Colonic mucosa (tissue), 4 donors: ENCODE results near the gene SLX9. TPM values are rescaled to one million over a fixed set of nuclear protein-coding genes. Genes with fewer than 3 reads are reported as not detected.
"Not testable (repeated sequence)": the region's sequence is repeated elsewhere in the genome, so short reads cannot be mapped to it uniquely, and the experiment has no call there.

Experiments
- DNase-seq: peaks from one replicate; pipeline ENCODE4 v3.0.0-alpha.2; 2020
- H3K27ac ChIP-seq: fragments of 200-600 bp; one replicate; pipeline ENCODE4 v1.8.0; 2021
- H3K27me3 ChIP-seq: fragments of 200-600 bp; one replicate; pipeline ENCODE4 v1.8.0; 2021
- H3K36me3 ChIP-seq: fragments of 200-600 bp; one replicate; pipeline ENCODE4 v1.8.0; 2021
- H3K4me1 ChIP-seq: fragments of 200-600 bp; one replicate; pipeline ENCODE4 v1.8.0; 2021; ENCODE audit warnings: mild to moderate bottlenecking
- H3K4me3 ChIP-seq: fragments of 200-600 bp; one replicate; pipeline ENCODE4 v1.8.0; 2021
- H3K9ac ChIP-seq, 2 donors: one replicate each; pipeline ENCODE4 v1.7.0; 2013; ENCODE audit warnings: control low read depth in 2 of 2, low read depth in 2 of 2, low read length in 2 of 2
- H3K9me3 ChIP-seq: fragments of 200-600 bp; one replicate; pipeline ENCODE4 v1.8.0; 2021
- CTCF ChIP-seq: fragments of 200-600 bp; IDR thresholded peaks from one replicate; pipeline ENCODE4 v1.8.0; 2022; ENCODE audit warnings: antibody characterized with exemption, mild to moderate bottlenecking
- intact Hi-C: fragments of 100-400 bp; cut with DNase I; formaldehyde crosslinking; loops from one replicate; pipeline ENCODE4 v1.14.1; 2022
- total RNA-seq, 2 donors: library from RNA; stranded (reverse); fragmentation: NEBNext Ultra II Directional in 1 of 2; extraction: Animal tissue kit (Norgen Biotek cat#: 25700) in 1 of 2; gene quantifications; one replicate each; pipeline ENCODE4 v1.2.1, GENCODE V29; 2021
- donor health status: healthy.
- donor health status: DM: no; HTN: no; CAD: no.
- donor health status: DM: no; HTN: no; CAD: no.

The SLX9 gene
- total RNA-seq, 2 donors from 2014 or later = 30.6 to 50.1 TPM

DNA sequence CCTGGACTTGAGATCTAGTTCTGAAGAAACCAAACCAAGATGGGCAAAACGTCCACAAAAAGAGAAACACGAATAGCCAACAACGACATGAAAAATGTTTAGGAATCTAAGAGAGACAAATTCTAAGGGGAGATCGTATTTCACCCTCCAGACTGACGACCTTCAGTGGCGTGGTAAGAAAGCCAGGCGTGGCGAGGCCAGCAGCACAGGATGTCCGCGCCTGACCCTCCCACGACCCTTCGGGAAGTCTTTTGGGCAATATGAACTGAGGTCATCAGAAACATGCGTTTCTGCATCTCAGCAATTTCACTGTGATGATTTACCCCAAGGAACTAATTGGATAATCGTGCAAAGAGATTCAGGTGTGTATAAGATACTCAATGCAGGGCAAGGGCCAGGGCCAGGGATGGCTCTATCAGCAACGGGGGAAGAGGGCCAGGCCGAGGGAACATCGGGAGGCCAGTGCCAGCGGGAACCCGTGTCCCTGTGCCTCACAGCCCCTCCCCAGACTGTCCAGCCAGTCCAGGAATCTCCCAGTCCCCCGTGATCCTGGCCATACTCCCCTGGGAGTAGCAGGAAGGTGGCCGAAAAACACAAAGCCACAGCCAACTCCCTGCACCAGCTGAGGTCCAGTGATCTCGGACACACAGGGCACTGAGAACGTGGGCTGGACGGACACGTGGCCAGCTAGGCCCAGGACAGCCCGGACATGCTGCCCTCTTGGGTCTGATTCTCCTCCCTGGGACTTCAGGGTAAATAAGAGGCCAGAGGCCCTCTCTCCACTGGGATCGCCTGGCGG, 81.0 kb downstream of the SLX9 start:
- no peak overlapping the region for H3K4me3 ChIP-seq
- DNase-seq = no peak
- intact Hi-C loops = no loop called here
- no peaks in the 10 kb centered on the region for H3K9me3 ChIP-seq
- peaks cover 24% of the 10 kb centered on the region for H3K27me3 ChIP-seq
- H3K9ac ChIP-seq = no peak overlapping the region
- no peak overlapping the region for H3K27ac ChIP-seq
- TF ChIP-seq CTCF = no peak
- H3K4me1 ChIP-seq = no peaks in the 10 kb centered on the region
- no peaks in the 10 kb centered on the region for H3K36me3 ChIP-seq

GRCh38 chr21:45021428-45022347, 81.9 kb downstream of the SLX9 start:
- TF ChIP-seq CTCF = no peak
- no peak for DNase-seq
- H3K9ac ChIP-seq = no peak overlapping the region
- intact Hi-C loops = no loop called here
- no peaks in the 10 kb centered on the region for H3K36me3 ChIP-seq
- H3K27ac ChIP-seq = no peak overlapping the region
- peaks cover 19% of the 10 kb centered on the region for H3K27me3 ChIP-seq
- H3K9me3 ChIP-seq = no peaks in the 10 kb centered on the region
- no peak overlapping the region for H3K4me3 ChIP-seq
- no peaks in the 10 kb centered on the region for H3K4me1 ChIP-seq

DNA sequence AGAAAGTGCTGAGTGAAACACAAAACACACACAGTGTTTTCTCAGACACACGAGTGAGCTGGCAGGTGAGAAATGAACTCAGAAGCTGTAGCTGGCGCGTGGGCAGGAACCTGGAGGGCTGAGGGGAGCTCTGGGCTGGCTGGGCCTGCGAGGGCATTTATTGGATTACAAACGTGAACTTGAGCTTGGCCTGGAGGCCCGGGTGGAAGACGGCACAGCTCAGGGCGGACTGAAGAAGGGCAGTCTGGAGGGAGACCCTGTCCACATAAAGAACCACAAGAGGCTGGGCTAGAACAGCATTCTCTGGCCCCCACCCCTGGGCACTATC, 82.5 kb downstream of the SLX9 start:
- no peak for TF ChIP-seq CTCF
- H3K27me3 ChIP-seq = peaks cover 19% of the 10 kb centered on the region
- no peaks in the 10 kb centered on the region for H3K9me3 ChIP-seq
- intact Hi-C loops = no loop called here
- no peak overlapping the region for H3K9ac ChIP-seq
- no peak overlapping the region for H3K27ac ChIP-seq
- no peak for DNase-seq
- no peaks in the 10 kb centered on the region for H3K4me1 ChIP-seq
- H3K36me3 ChIP-seq = no peaks in the 10 kb centered on the region
- H3K4me3 ChIP-seq = no peak overlapping the region

DNA sequence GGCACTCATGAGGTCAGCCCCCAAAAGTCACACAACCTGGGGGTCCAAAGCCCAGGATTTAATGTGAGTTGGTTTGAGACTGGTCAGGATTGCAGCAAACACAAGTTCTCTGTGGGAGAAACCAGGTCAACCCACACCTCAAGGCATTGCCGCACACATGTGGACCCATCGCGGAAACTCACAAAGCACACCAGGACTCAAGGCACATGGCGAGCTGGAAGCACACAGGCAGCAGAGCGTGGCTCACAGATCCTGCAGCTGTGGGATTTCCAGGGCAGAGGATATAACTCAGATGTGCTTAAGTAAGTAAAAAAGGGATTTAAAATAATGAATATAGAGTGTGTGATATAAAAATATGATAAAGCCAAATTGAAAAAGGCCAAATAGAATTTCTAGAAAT, 82.9 kb downstream of the SLX9 start:
- H3K27me3 ChIP-seq = peaks cover 19% of the 10 kb centered on the region
- H3K27ac ChIP-seq = no peak overlapping the region
- intact Hi-C loops = no loop called here

GRCh38 chr21:45024516-45024915, 84.7 kb downstream of the SLX9 start:
- H3K4me3 ChIP-seq, intact Hi-C loops, H3K9ac ChIP-seq, H3K27ac ChIP-seq, H3K36me3 ChIP-seq, H3K27me3 ChIP-seq, DNase-seq, H3K9me3 ChIP-seq, H3K4me1 ChIP-seq: not testable (repeated sequence)

More for the DNA sequence above, 82.9 kb downstream of the SLX9 start:
- H3K36me3 ChIP-seq = no peaks in the 10 kb centered on the region
- no peak overlapping the region for H3K4me3 ChIP-seq
- H3K9me3 ChIP-seq = no peaks in the 10 kb centered on the region
- no peak overlapping the region for H3K9ac ChIP-seq
- no peaks in the 10 kb centered on the region for H3K4me1 ChIP-seq
- no peak for DNase-seq
- no peak for TF ChIP-seq CTCF
